22Rv1 (cell line): Measurements from ENCODE around the gene RTCA.

ENCODE experiments used
- H3K27ac ChIP-seq: fragments of 450-650 bp; 2 replicates; pipeline ENCODE4 v1.5.1; 2017
- CTCF ChIP-seq: fragments of 450-650 bp; IDR thresholded peaks from 2 replicates; pipeline ENCODE4 v1.5.1; 2017; ENCODE audit warnings: mild to moderate bottlenecking
- ZFX ChIP-seq: fragments of 450-650 bp; IDR thresholded peaks from 2 replicates; pipeline ENCODE4 v1.6.1; 2017; ENCODE audit warnings: antibody characterized with exemption, borderline replicate concordance

The RTCA gene

GRCh38 chr1:100340494-100340893 lies 74.5 kb downstream of the RTCA start:
- TF ChIP-seq CTCF = no peak
- TF ChIP-seq ZFX = no peak
- H3K27ac ChIP-seq = no peak overlapping the region

GRCh38 chr1:100342348-100342747 lies 76.3 kb downstream of the RTCA start:
- TF ChIP-seq CTCF (no peak), ZFX (no peak)
- H3K27ac ChIP-seq = no peak overlapping the region
